Liver (tissue), 3 donors: ENCODE data around the gene SIM2.

Source experiments
- CTCF ChIP-seq: fragments of 150-350 bp; IDR thresholded peaks from 2 replicates; pipeline ENCODE4 v1.5.1; 2017; ENCODE audit warnings: improper control_type of control experiment, low read depth, low read length; ENCODE audit not compliant: missing input control
- EGR1 ChIP-seq, 2 donors: IDR thresholded peaks; 2 replicates each; pipeline ENCODE4 v1.6.1; 2016 to 2018; ENCODE audit warnings: antibody characterized with exemption in 2 of 2, low read depth in 2 of 2
- GABPA ChIP-seq, 2 donors: IDR thresholded peaks in 1 of 2; conservative IDR thresholded peaks in 1 of 2; 2 replicates each; pipeline ENCODE4 v1.6.1; 2016; ENCODE audit warnings: antibody characterized with exemption in 2 of 2, mild to moderate bottlenecking in 1 of 2, moderate library complexity in 1 of 2
- JUND ChIP-seq, 2 donors: IDR thresholded peaks; 2 replicates each; pipeline ENCODE4 v1.6.1; 2016; ENCODE audit warnings: antibody characterized with exemption in 2 of 2
- MAX ChIP-seq: IDR thresholded peaks from 2 replicates; pipeline ENCODE4 v1.6.1; 2016; ENCODE audit warnings: antibody characterized with exemption
- RAD21 ChIP-seq, 2 donors: IDR thresholded peaks; 2 replicates each; pipeline ENCODE4 v1.6.1; 2016; ENCODE audit warnings: antibody characterized with exemption in 2 of 2, mild to moderate bottlenecking in 2 of 2
- REST ChIP-seq: IDR thresholded peaks from 2 replicates; pipeline ENCODE4 v1.6.1; 2016; ENCODE audit warnings: antibody characterized with exemption, mild to moderate bottlenecking
- SP1 ChIP-seq: IDR thresholded peaks from 2 replicates; pipeline ENCODE4 v1.6.1; 2018; ENCODE audit warnings: antibody characterized with exemption, mild to moderate bottlenecking
- YY1 ChIP-seq: IDR thresholded peaks from 2 replicates; pipeline ENCODE4 v1.6.1; 2016; ENCODE audit warnings: antibody characterized with exemption, mild to moderate bottlenecking
- donor health status: healthy.
- donor health status: healthy.

- TF ChIP-seq CTCF (no peak), JUND (IDR thresholded peaks at IDR 0.05) (no peak), REST (no peak), MAX (no peak), RAD21 (IDR thresholded peaks at IDR 0.05) (no peak), SP1 (no peak), GABPA (IDR thresholded peaks at IDR 0.05 in 1 of 2, conservative IDR thresholded peaks at IDR 0.05 in 1 of 2) (no peak), EGR1 (IDR thresholded peaks at IDR 0.05; ENCODE audit: low read depth in 2 of 2) (no peak), YY1 (no peak)
Measured at GRCh38 chr21:36692114-36692834, 6.6 kb upstream of the SIM2 start.
